Fibroblast of gingiva (primary cell): ENCODE measurements around the gene CD34.

Experiments used
- DNase-seq: peaks from one replicate; pipeline ENCODE4 v3.0.0-alpha.2; 2011; ENCODE audit warnings: low read depth

The CD34 gene

DNA sequence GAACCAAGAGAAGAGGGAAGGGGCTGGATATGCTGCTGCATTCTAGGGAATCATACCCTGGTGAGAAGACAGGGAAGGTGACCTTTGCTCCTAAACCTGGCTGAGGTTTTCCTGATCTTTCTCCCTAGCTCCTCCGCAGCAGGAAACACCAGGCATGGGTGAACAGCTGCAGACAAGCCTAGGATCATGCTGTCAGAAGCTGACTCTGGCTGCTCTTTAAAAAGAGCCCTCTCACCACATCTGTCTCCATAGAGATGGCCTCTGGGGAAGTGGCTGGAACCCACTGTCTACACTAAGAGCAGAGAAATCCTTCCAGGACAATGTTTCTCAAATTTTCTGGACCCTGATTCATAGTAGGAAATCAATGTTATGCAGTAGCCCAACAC, 57.6 kb downstream of the CD34 start:
- no peak for DNase-seq

- DNase-seq, result no peak
Measured at GRCh38 chr1:207852576-207853371, 58.2 kb downstream of the CD34 start.

- no peak for DNase-seq
Measured at GRCh38 chr1:207851696-207852095, 59.2 kb downstream of the CD34 start.

DNA sequence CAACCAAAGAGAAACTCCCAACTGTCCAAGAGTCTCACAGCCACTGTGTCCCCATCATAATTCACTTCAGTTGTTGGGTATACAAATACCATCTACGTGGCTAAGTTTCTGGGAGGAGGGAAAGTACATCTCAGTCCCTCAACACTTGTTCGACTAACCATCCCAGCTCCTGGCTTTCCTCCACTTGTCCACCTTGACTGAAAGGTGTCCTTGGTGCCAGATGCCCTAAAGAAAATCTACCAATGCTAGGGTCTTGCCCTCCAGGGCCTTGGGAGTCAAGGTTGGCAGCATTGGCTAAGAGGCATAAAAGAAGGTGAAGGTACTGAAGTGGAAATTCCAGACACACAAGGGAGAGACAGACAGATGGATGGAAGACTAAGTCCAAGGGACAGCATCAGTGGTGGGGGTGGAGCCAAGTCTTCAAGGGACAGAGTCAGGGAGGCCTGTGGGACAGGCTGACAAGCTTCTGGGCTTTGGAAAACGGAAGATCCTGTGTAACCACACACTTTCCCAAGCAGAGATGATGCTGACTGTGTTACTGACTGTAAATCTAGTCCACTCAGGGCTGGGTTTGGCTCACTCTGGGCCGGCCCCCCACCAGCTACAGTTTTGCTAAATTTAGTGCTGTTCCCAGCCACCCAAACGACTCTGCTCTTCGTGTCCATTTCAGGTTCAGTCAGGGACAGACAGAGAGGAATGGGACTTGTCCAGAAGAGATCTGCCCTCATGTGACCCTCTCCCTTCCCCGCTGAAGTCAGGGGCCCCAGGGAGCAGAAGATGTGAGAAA, 60.1 kb downstream of the CD34 start:
- no peak for DNase-seq

- DNase-seq, result no peak
Measured at GRCh38 chr1:207849646-207850045, 61.3 kb downstream of the CD34 start.

DNA sequence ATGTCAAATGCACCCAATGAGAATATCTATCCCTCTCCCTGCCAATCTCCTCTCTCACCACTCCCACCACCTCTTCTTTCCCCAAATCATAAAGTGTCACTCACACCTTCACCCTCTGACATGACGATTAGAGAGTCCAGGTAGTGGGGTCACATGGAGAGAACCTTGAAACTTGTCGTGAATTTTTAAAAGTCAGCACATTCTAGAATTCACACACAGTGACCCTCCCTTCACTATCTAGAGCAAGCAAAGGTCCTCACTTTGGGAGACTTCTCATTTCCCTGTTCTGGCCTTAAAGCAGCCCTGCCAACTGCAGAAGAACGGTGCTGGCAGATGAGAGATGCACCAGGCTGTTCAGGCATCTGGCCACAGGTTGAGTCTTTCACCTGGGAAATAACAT, 61.9 kb downstream of the CD34 start:
- no peak for DNase-seq

DNA sequence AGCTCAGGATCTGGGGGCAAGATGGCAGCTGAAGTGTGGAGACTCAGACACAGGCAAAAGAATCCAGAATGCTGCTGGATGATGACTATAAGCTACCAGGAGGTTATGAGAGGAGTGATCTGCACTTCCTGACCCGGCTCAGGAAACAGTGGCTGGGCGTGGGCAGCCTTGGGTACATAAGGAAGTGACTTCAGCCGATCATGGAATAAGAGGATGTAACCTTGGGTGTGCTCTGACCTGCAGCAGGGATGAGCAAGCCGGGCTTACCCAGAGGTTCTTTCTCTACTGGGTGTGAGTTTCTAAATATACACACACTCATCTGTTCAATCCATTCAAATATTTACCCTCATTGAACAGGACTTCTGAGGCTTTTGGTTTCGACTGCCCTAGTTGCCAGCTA, 62.7 kb downstream of the CD34 start:
- DNase-seq, result peak; percentile 47

GRCh38 chr1:207847116-207847515, 63.8 kb downstream of the CD34 start:
- DNase-seq, result peak; percentile 61

GRCh38 chr1:207845109-207845508, 65.8 kb downstream of the CD34 start:
- DNase-seq, result no peak

DNA sequence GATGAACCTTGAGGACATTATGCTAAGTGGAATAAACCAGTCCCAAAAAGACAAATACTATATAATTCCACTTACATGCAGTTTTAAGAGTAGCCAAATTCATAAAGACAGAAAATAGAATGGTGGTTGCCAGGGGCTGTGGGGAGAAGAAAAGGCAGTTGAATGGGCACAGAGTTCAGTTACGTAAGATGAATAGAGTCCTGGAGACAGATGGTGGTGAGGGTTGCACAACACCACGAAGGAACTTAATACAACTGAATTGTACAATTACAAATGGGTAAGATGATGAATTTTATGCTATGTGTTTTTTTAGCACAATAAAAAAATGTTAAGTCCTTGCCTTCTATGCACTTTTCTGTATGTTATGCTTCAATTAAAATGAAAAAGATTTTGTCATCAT, 66.6 kb downstream of the CD34 start:
- peak; percentile 83 for DNase-seq

- DNase-seq, result no peak
Measured at GRCh38 chr1:207842506-207842905, 68.4 kb downstream of the CD34 start.

DNA sequence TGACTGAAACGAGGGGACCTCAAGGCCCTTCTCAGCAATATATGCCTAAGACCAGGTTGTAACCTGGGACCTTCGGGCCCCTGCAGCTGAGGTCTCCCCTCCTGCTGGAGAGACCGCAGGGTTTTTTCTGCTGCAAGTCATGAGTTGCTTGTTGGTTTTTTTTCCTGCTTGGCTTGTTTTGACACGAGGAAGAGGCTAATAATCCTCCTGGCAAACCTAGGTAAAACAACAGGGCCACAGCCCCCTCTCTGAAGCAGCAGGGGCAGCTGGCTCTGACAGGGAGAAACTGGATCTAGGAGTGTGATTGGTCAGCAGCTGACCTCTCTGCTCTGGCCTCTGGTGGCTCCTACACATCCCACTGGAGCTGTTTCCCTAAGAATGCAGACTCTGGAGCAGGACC, 69.0 kb downstream of the CD34 start:
- no peak for DNase-seq

DNA sequence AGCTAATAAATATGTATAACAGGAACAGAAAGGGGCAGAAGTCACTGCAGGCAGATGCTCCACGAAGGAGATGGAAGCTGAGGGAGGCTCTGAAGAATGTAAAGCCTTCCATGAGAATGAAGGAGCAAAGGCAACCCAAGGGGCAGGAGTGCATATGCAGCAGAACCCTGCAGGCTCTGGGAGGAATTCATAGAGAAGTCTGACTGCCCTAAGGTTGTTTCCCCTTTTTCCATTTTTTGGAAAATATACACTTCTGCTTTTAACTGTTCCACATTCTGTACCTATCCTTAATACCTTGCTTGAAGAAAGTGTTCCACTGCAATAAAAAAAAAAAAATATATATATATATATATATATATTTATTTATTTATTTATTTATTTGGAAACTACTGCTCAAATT, 69.6 kb downstream of the CD34 start:
- DNase-seq, result no peak

GRCh38 chr1:207840380-207840779, 70.5 kb downstream of the CD34 start:
- no peak for DNase-seq

GRCh38 chr1:207839083-207839413, 71.9 kb downstream of the CD34 start:
- DNase-seq, result no peak

DNA sequence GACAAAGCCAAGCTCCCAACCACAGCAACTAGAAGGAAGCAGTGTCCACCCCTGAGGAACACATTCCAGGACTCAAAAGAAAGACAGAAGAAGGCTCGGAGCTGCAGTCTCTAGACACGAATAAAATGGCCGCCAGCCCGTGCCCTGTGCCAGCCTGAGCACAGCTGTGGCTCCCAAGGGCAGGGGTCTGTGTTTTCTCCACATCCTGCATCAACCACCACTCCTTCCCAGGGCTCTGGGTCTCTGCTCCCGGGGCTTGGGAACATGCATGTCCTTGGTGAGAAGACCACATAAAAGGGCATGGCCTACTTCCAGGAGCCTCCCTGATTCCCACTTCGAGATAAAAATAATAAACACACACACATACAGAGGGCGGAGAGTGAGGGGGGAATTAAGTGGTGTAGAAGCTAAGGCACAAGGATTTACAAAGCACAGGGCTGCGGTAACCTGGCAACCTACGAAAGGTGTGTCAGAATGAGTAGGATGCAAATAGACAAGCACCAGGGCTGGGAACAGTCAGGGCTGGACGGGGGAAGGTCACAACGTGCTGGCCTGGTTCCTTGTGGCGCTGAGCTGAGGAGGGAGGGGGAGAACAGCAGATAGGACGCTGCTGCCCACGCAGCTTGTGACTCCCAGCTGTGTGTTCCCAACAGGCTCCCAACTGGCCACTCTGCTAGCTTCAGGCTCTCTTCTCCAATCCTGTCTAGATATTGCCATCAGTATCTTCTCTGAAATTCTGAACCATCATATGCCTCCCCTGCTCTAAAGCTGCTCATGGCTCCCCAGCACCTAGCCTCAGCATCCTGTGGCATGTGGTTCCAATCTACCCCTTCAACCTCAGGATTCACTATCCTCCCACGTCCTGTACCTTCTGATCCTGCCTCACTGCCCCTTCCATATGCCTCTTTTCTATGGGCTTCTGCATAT, 72.5 kb downstream of the CD34 start:
- DNase-seq, result no peak

GRCh38 chr1:207837673-207838072, 73.3 kb downstream of the CD34 start:
- no peak for DNase-seq

- DNase-seq, result no peak
Measured at GRCh38 chr1:207836591-207837347, 74.2 kb downstream of the CD34 start.

- DNase-seq, result no peak
Measured at GRCh38 chr1:207835958-207836357, 75.0 kb downstream of the CD34 start.

- no peak for DNase-seq
Measured at GRCh38 chr1:207833956-207834660, 76.8 kb downstream of the CD34 start.

DNA sequence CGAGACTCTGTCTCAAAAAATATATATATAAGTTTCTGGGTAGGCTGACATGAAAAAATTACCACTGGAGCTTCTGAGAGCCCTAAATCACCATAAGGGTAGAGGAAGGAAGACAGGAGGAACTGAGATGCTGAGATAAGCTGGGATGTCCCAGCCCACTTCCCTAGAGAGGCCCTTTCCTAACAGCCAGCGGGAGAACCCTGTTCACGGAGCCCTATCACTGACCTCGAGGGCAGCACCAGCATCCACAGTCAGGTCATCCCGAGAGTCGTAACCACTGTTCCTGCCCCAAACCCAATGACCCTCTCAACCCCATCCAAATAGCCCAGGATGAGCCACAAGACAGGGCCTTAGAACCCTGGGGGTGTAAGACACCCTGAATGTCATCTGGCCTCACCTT, 77.5 kb downstream of the CD34 start:
- no peak for DNase-seq
